Activated naive CD4-positive, alpha-beta T cell treated with anti-CD3 and anti-CD28 coated beads, Interleukin-2, amount 50 U/mL, for 24 hours (primary cell): Measurements from ENCODE around the gene CARD11.

Experiments used
- H3K27ac Mint-ChIP-seq: one replicate; pipeline ENCODE4 v1.8.0; 2021; ENCODE audit warnings: mild to moderate bottlenecking, mixed read lengths
- H3K27me3 Mint-ChIP-seq: one replicate; pipeline ENCODE4 v1.8.0; 2021; ENCODE audit warnings: mixed read lengths
- H3K36me3 Mint-ChIP-seq: one replicate; pipeline ENCODE4 v1.8.0; 2021; ENCODE audit warnings: mixed read lengths
- H3K4me1 Mint-ChIP-seq: one replicate; pipeline ENCODE4 v1.8.0; 2021; ENCODE audit warnings: mixed read lengths
- H3K4me3 Mint-ChIP-seq: one replicate; pipeline ENCODE4 v1.8.0; 2021; ENCODE audit warnings: mild to moderate bottlenecking, mixed read lengths
- H3K9me3 Mint-ChIP-seq: one replicate; pipeline ENCODE4 v1.8.0; 2021; ENCODE audit warnings: mixed read lengths

Gene CARD11

GRCh38 chr7:3043544-3044371, at the start of gene CARD11:
Gene CARD11, minus strand, starts transcription at chr7:3043867. Its CDS starts 85,361 bp downstream, at chr7:2958506.
- Mint-ChIP-seq H3K36me3 (peaks cover 5% of the 10 kb centered on the region), H3K4me3 (peak within 1 kb of the TSS; percentile 94), H3K27ac (peak within 1 kb of the TSS; percentile 91), H3K4me1 (peaks cover 48% of the 10 kb centered on the region), H3K27me3 (no peaks in the 10 kb centered on the region), H3K9me3 (no peaks in the 10 kb centered on the region)

- no peaks in the 10 kb centered on the region for H3K27me3 Mint-ChIP-seq
- no peaks in the 10 kb centered on the region for H3K9me3 Mint-ChIP-seq
- H3K4me3 Mint-ChIP-seq: peak overlapping the region; percentile 53
- peak overlapping the region; percentile 90 for H3K27ac Mint-ChIP-seq
- no peaks in the 10 kb centered on the region for H3K36me3 Mint-ChIP-seq
- peaks cover 76% of the 10 kb centered on the region for H3K4me1 Mint-ChIP-seq
Observed at GRCh38 chr7:3092468-3092867, 48.8 kb upstream of the CARD11 start.

DNA sequence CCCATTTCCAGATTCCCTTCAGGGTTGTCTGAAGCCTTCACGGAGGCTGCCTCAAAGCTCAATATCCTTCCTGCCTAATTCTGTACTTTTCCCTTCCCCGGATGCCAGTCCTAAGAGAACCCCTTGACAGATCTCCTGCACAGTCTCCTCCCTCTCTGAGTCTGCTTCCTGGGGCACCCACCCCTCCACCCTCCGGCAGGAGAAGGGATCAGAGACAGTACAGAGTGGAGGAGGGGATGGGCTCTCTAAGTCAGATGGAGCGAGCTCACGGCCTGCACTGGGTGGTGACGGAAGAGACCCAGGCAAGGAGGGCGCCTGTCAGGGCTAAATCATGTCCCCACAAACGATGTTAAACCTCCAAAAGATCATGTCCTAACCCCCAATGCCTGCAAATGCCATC, 48.0 kb upstream of the CARD11 start:
- peak overlapping the region; percentile 90 for H3K27ac Mint-ChIP-seq
- H3K9me3 Mint-ChIP-seq: no peaks in the 10 kb centered on the region
- peak overlapping the region; percentile 53 for H3K4me3 Mint-ChIP-seq
- no peaks in the 10 kb centered on the region for H3K36me3 Mint-ChIP-seq
- H3K27me3 Mint-ChIP-seq: no peaks in the 10 kb centered on the region
- H3K4me1 Mint-ChIP-seq: peaks cover 67% of the 10 kb centered on the region

GRCh38 chr7:3089493-3089892, 45.8 kb upstream of the CARD11 start:
- no peaks in the 10 kb centered on the region for H3K9me3 Mint-ChIP-seq
- no peaks in the 10 kb centered on the region for H3K27me3 Mint-ChIP-seq
- H3K36me3 Mint-ChIP-seq: no peaks in the 10 kb centered on the region
- no peak overlapping the region for H3K4me3 Mint-ChIP-seq
- peaks cover 48% of the 10 kb centered on the region for H3K4me1 Mint-ChIP-seq
- H3K27ac Mint-ChIP-seq: no peak overlapping the region

GRCh38 chr7:3087243-3087755, 43.6 kb upstream of the CARD11 start:
- no peaks in the 10 kb centered on the region for H3K9me3 Mint-ChIP-seq
- H3K27me3 Mint-ChIP-seq: no peaks in the 10 kb centered on the region
- no peak overlapping the region for H3K27ac Mint-ChIP-seq
- H3K4me1 Mint-ChIP-seq: peaks cover 26% of the 10 kb centered on the region
- H3K36me3 Mint-ChIP-seq: no peaks in the 10 kb centered on the region
- H3K4me3 Mint-ChIP-seq: no peak overlapping the region

- H3K9me3 Mint-ChIP-seq: no peaks in the 10 kb centered on the region
- H3K27me3 Mint-ChIP-seq: no peaks in the 10 kb centered on the region
- H3K36me3 Mint-ChIP-seq: no peaks in the 10 kb centered on the region
- H3K4me1 Mint-ChIP-seq: no peaks in the 10 kb centered on the region
- H3K27ac Mint-ChIP-seq: no peak overlapping the region
- no peak overlapping the region for H3K4me3 Mint-ChIP-seq
Observed at GRCh38 chr7:3083350-3083749, 39.7 kb upstream of the CARD11 start.

- Mint-ChIP-seq H3K36me3 (no peaks in the 10 kb centered on the region), H3K9me3 (no peaks in the 10 kb centered on the region), H3K27me3 (no peaks in the 10 kb centered on the region), H3K4me3 (no peak overlapping the region), H3K27ac (peak overlapping the region; percentile 30), H3K4me1 (no peaks in the 10 kb centered on the region)
Observed at GRCh38 chr7:3082831-3083230, 39.2 kb upstream of the CARD11 start.

DNA sequence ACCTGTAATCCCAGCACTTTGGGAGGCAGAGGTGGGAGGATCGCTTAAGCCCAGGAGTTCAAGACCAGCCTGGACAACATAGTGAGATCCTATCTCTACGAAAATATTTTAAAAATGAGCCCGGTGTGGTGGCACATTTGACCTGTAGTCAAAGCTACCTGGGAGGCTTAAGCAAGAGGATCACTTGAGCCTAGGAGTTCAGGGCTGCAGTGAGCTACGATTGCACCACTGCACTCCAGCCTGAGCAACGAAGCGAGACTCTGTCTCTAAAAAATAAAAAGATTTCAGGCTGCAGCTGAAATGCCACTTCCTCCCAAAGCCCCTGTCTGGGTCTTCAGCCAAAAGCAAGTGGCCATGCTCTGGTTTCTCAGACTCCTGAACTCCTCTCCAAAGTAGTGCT, 38.7 kb upstream of the CARD11 start:
- H3K36me3 Mint-ChIP-seq: no peaks in the 10 kb centered on the region
- no peaks in the 10 kb centered on the region for H3K27me3 Mint-ChIP-seq
- no peaks in the 10 kb centered on the region for H3K9me3 Mint-ChIP-seq
- no peak overlapping the region for H3K4me3 Mint-ChIP-seq
- H3K27ac Mint-ChIP-seq: no peak overlapping the region
- no peaks in the 10 kb centered on the region for H3K4me1 Mint-ChIP-seq

DNA sequence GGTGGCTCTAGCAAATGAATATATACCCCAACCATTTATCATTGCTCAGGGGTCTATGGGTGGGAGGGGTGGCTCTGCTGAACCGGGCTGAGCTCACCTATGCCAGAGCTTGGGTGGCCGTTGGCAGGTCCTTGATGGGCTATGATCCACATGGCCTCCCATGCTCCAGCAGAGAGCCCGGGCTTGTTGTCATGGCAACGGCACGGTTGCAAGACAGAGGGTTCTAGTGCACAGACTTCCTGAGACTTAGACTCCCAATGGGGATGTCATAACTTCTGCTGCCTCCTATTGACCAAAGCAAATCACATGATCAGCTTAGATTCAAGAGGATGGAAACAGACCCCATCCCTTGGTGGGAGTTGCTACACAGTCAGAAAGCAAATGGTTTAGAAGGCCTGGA, 36.4 kb upstream of the CARD11 start:
- Mint-ChIP-seq H3K4me1 (no peaks in the 10 kb centered on the region), H3K9me3 (no peaks in the 10 kb centered on the region), H3K27me3 (no peaks in the 10 kb centered on the region), H3K27ac (no peak overlapping the region), H3K4me3 (no peak overlapping the region), H3K36me3 (peaks cover 2% of the 10 kb centered on the region)

GRCh38 chr7:3078514-3078913, 34.8 kb upstream of the CARD11 start:
- Mint-ChIP-seq H3K4me1 (peaks cover 7% of the 10 kb centered on the region), H3K36me3 (peaks cover 2% of the 10 kb centered on the region), H3K4me3 (no peak overlapping the region), H3K27ac (no peak overlapping the region), H3K9me3 (no peaks in the 10 kb centered on the region), H3K27me3 (no peaks in the 10 kb centered on the region)

GRCh38 chr7:3076700-3077099, 33.0 kb upstream of the CARD11 start:
- H3K9me3 Mint-ChIP-seq: no peaks in the 10 kb centered on the region
- H3K27ac Mint-ChIP-seq: no peak overlapping the region
- no peaks in the 10 kb centered on the region for H3K27me3 Mint-ChIP-seq
- H3K4me1 Mint-ChIP-seq: peaks cover 8% of the 10 kb centered on the region
- peaks cover 2% of the 10 kb centered on the region for H3K36me3 Mint-ChIP-seq
- no peak overlapping the region for H3K4me3 Mint-ChIP-seq

GRCh38 chr7:3076163-3076562, 32.5 kb upstream of the CARD11 start:
- Mint-ChIP-seq H3K4me3 (no peak overlapping the region), H3K27me3 (no peaks in the 10 kb centered on the region), H3K4me1 (peaks cover 8% of the 10 kb centered on the region), H3K27ac (no peak overlapping the region), H3K9me3 (peaks cover 5% of the 10 kb centered on the region), H3K36me3 (peaks cover 5% of the 10 kb centered on the region)

- Mint-ChIP-seq H3K9me3 (peaks cover 12% of the 10 kb centered on the region), H3K27me3 (no peaks in the 10 kb centered on the region)
Observed at GRCh38 chr7:3075441-3075840, 31.8 kb upstream of the CARD11 start.

GRCh38 chr7:3074459-3074821, 30.8 kb upstream of the CARD11 start:
- Mint-ChIP-seq H3K27ac (peak overlapping the region; percentile 11), H3K4me3 (no peak overlapping the region), H3K27me3 (no peaks in the 10 kb centered on the region), H3K9me3 (peaks cover 18% of the 10 kb centered on the region), H3K36me3 (peaks cover 9% of the 10 kb centered on the region), H3K4me1 (peaks cover 24% of the 10 kb centered on the region)

More at GRCh38 chr7:3075441-3075840, 31.8 kb upstream of the CARD11 start:
- Mint-ChIP-seq H3K36me3 (peaks cover 5% of the 10 kb centered on the region), H3K4me1 (peaks cover 14% of the 10 kb centered on the region), H3K27ac (no peak overlapping the region), H3K4me3 (no peak overlapping the region)

DNA sequence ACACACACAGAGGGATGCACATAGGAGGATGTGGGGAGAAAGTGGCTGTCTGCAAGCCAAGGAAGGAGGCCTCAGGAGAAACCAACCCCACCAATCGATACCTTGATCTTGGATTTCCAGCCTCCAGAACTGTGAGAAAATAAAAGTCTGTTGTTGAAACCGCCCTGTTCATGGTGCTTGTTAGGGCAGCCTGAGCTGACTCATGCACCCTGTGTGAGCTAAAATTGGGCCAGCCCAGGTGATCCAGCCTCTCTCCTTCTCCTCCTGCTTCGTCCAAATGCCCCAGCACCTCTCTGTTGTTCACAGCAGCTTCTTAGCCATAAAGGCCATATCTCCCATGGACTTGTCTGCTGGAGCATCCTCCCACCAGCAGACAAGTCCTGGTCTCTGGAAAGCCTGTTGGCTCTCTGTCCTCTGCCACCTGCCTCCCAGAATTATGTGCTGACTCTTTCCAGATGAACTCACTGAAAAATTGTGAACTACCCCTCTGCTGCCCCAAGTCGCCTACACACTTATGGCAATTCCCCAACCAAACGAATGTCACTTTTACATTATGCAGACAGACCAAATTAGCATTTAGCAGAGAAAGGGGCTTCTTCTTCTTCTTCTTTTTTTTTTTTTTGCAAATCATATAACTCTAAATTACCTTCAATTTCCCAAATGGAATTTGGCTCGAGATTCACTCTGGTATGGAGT, 30.2 kb upstream of the CARD11 start:
- Mint-ChIP-seq H3K36me3 (peaks cover 9% of the 10 kb centered on the region), H3K27me3 (no peaks in the 10 kb centered on the region), H3K4me1 (peaks cover 30% of the 10 kb centered on the region), H3K27ac (no peak overlapping the region), H3K9me3 (peaks cover 18% of the 10 kb centered on the region), H3K4me3 (no peak overlapping the region)

DNA sequence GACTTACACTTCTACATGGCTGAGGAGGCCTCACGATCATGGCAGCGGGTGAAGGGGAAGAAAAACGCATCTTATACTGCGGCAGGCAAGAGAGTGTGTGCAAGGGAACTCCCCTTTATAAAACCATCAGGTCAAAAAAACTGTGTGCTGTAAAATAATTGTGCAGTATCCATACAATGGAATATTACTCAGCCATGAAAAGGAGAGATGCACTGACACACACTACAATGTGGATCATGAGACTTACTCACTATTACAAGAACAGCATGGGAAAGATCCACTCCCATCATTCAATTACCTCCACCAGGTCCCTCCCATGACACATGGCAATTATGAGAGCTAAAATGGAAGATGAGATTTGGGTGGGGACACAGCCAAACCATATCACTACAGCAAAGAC, 27.2 kb upstream of the CARD11 start:
- Mint-ChIP-seq H3K4me1 (peaks cover 60% of the 10 kb centered on the region), H3K27ac (peak overlapping the region; percentile 42), H3K9me3 (peaks cover 18% of the 10 kb centered on the region), H3K27me3 (no peaks in the 10 kb centered on the region), H3K36me3 (peaks cover 9% of the 10 kb centered on the region), H3K4me3 (no peak overlapping the region)
